OCI-M2 (cell line): Measurements from ENCODE around the gene SEPTIN2.
"Not testable (repeated sequence)": the region's sequence is repeated elsewhere in the genome, so short reads cannot be mapped to it uniquely, and the experiment has no call there.

Experiments
- DNase-seq: peaks from one replicate; lab custom pipeline; 2025; ENCODE audit not compliant: unreplicated experiment; lab: John Stamatoyannopoulos, UW

SEPTIN2 gene

GRCh38 chr2:241286348-241287090 lies 29.2 kb upstream of the SEPTIN2 start:
- no peak for DNase-seq

- no peak for DNase-seq
Observed at GRCh38 chr2:241288324-241288888, 27.3 kb upstream of the SEPTIN2 start.

GRCh38 chr2:241289053-241289452 lies 26.7 kb upstream of the SEPTIN2 start:
- DNase-seq: no peak

GRCh38 chr2:241289597-241289996 lies 26.1 kb upstream of the SEPTIN2 start:
- DNase-seq: no peak

GRCh38 chr2:241291153-241291552 lies 24.6 kb upstream of the SEPTIN2 start:
- no peak for DNase-seq

GRCh38 chr2:241291977-241292376 lies 23.7 kb upstream of the SEPTIN2 start:
- no peak for DNase-seq

- DNase-seq: not testable (repeated sequence)
Observed at GRCh38 chr2:241293378-241293797, 22.3 kb upstream of the SEPTIN2 start.

GRCh38 chr2:241295326-241296095 lies 20.2 kb upstream of the SEPTIN2 start:
- DNase-seq: no peak

GRCh38 chr2:241296767-241297166 lies 19.0 kb upstream of the SEPTIN2 start:
- DNase-seq: no peak

- DNase-seq: no peak
Observed at GRCh38 chr2:241298673-241299072, 17.1 kb upstream of the SEPTIN2 start.

- no peak for DNase-seq
Observed at GRCh38 chr2:241300000-241300399, 15.7 kb upstream of the SEPTIN2 start.

GRCh38 chr2:241302083-241302482 lies 13.6 kb upstream of the SEPTIN2 start:
- DNase-seq: no peak

- no peak for DNase-seq
Observed at GRCh38 chr2:241302759-241303651, 12.7 kb upstream of the SEPTIN2 start.

- no peak for DNase-seq
Observed at GRCh38 chr2:241304039-241304670, 11.6 kb upstream of the SEPTIN2 start.

GRCh38 chr2:241307055-241307454 lies 8.7 kb upstream of the SEPTIN2 start:
- no peak for DNase-seq

GRCh38 chr2:241308267-241308666 lies 7.5 kb upstream of the SEPTIN2 start:
- no peak for DNase-seq

- DNase-seq: no peak
Observed at GRCh38 chr2:241308832-241309500, 6.8 kb upstream of the SEPTIN2 start.

GRCh38 chr2:241309684-241310117 lies 6.0 kb upstream of the SEPTIN2 start:
- DNase-seq: no peak

- no peak for DNase-seq
Observed at GRCh38 chr2:241310917-241311566, 4.7 kb upstream of the SEPTIN2 start.
